IPS-18a (cell line): ENCODE results near the gene GNA14.
A peak's percentile ranks its signal among the peaks of the same experiment; 100 is the strongest.

Experiments used
- H3K27ac ChIP-seq: one replicate; pipeline ENCODE4 v1.5.1; 2013; ENCODE audit warnings: low read length
- H3K27me3 ChIP-seq: one replicate; pipeline ENCODE4 v1.6.1; 2013; ENCODE audit warnings: mild to moderate bottlenecking, low read length; ENCODE audit not compliant: control insufficient read depth, insufficient read depth
- H3K36me3 ChIP-seq: one replicate; pipeline ENCODE4 v1.6.1; 2013; ENCODE audit warnings: low read depth, low read length; ENCODE audit not compliant: control insufficient read depth
- H3K4me1 ChIP-seq: one replicate; pipeline ENCODE4 v1.6.1; 2013; ENCODE audit warnings: low read depth, low read length; ENCODE audit not compliant: control insufficient read depth
- H3K4me3 ChIP-seq: one replicate; pipeline ENCODE4 v1.5.1; 2013; ENCODE audit warnings: low read length
- H3K9ac ChIP-seq: one replicate; pipeline ENCODE4 v1.6.1; 2013; ENCODE audit warnings: mild to moderate bottlenecking, low read length, moderate library complexity
- H3K9me3 ChIP-seq: one replicate; pipeline ENCODE4 v1.6.1; 2013; ENCODE audit warnings: low read depth, low read length; ENCODE audit not compliant: control insufficient read depth

Gene GNA14

GRCh38 chr9:77556396-77556795 is 91.7 kb downstream of the GNA14 start:
- Histone ChIP-seq H3K27ac (no peak overlapping the region), H3K36me3 (no peaks in the 10 kb centered on the region), H3K27me3 (no peaks in the 10 kb centered on the region), H3K4me3 (no peak overlapping the region), H3K4me1 (no peaks in the 10 kb centered on the region), H3K9ac (no peak overlapping the region), H3K9me3 (no peaks in the 10 kb centered on the region)

GRCh38 chr9:77554586-77555105 is 93.5 kb downstream of the GNA14 start:
- Histone ChIP-seq H3K9ac (no peak overlapping the region), H3K4me1 (no peaks in the 10 kb centered on the region), H3K36me3 (no peaks in the 10 kb centered on the region), H3K27me3 (no peaks in the 10 kb centered on the region), H3K4me3 (no peak overlapping the region), H3K9me3 (no peaks in the 10 kb centered on the region), H3K27ac (no peak overlapping the region)

- Histone ChIP-seq H3K9me3 (no peaks in the 10 kb centered on the region), H3K27me3 (no peaks in the 10 kb centered on the region), H3K36me3 (no peaks in the 10 kb centered on the region), H3K4me1 (peaks cover 4% of the 10 kb centered on the region), H3K9ac (no peak overlapping the region), H3K4me3 (no peak overlapping the region), H3K27ac (no peak overlapping the region)
Observed at GRCh38 chr9:77547106-77547730, 100.9 kb downstream of the GNA14 start.

GRCh38 chr9:77546376-77546950 is 101.7 kb downstream of the GNA14 start:
- H3K27ac ChIP-seq: no peak overlapping the region
- H3K9ac ChIP-seq: no peak overlapping the region
- H3K4me3 ChIP-seq: no peak overlapping the region
- no peaks in the 10 kb centered on the region for H3K27me3 ChIP-seq
- peaks cover 4% of the 10 kb centered on the region for H3K4me1 ChIP-seq
- no peaks in the 10 kb centered on the region for H3K36me3 ChIP-seq
- peaks cover 2% of the 10 kb centered on the region for H3K9me3 ChIP-seq

GRCh38 chr9:77544546-77544945 is 103.6 kb downstream of the GNA14 start:
- H3K9ac ChIP-seq: no peak overlapping the region
- H3K9me3 ChIP-seq: peaks cover 9% of the 10 kb centered on the region
- H3K36me3 ChIP-seq: no peaks in the 10 kb centered on the region
- H3K4me1 ChIP-seq: peaks cover 4% of the 10 kb centered on the region
- no peak overlapping the region for H3K4me3 ChIP-seq
- H3K27me3 ChIP-seq: no peaks in the 10 kb centered on the region
- H3K27ac ChIP-seq: no peak overlapping the region

DNA sequence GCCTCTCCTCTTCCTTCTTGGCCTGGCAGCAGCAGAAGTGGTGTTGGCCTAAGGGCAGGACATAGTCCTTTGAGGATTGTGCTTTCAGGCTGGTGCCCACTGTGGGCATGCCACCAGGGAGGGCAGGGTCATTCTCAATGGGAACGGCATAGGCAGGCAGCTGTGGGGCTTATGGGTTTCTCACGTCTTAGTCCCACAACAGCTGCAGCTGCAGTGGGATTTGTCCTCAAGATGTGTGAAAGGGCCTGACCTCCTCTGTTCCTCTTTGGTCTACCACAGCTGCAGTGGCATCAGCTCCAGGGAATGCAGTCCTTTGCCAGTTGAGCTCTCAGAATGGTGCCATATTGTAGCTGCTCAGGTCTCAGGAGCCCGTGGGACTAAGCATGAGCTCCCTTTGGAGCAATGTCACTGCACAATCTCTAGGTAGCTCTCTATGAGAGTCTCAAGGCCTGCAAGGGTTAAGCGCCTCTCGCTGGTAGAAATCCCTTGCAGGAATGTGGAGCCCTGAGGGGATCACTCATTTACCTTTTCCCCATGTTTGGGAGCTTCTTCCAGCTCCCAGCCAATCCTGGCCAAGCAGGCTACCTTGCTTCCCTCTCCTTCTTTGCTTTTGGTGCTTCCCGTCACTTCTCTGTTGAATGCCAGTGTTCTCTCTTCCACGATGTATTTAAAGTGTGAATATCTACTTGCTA is 104.8 kb downstream of the GNA14 start:
- H3K27me3 ChIP-seq: no peaks in the 10 kb centered on the region
- H3K4me3 ChIP-seq: no peak overlapping the region
- H3K27ac ChIP-seq: no peak overlapping the region
- no peaks in the 10 kb centered on the region for H3K36me3 ChIP-seq
- H3K9me3 ChIP-seq: peaks cover 9% of the 10 kb centered on the region
- peaks cover 4% of the 10 kb centered on the region for H3K4me1 ChIP-seq
- H3K9ac ChIP-seq: no peak overlapping the region

- Histone ChIP-seq H3K4me1 (peaks cover 4% of the 10 kb centered on the region), H3K9ac (no peak overlapping the region), H3K4me3 (no peak overlapping the region), H3K36me3 (no peaks in the 10 kb centered on the region), H3K9me3 (peaks cover 9% of the 10 kb centered on the region), H3K27me3 (no peaks in the 10 kb centered on the region), H3K27ac (no peak overlapping the region)
Observed at GRCh38 chr9:77541600-77541999, 106.5 kb downstream of the GNA14 start.

DNA sequence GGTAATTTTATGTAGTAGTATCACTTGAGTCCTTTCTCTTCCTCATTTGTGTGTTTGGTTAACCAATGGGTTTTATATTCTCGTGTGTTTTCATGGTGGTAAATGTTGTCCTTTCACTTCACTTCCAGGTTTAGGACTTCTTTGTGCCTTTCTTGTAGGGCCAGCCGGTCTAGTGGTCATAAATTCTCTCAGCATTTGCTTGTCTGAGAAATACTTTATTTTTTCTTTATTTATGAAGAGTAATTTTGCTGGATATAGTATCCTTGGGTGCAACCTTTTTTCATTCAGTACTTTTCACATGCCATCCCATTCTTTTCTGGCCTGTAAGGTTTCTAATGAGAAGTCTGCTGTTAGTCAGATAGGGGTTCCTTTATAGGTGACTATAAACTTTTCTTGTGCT is 107.1 kb downstream of the GNA14 start:
- peaks cover 9% of the 10 kb centered on the region for H3K9me3 ChIP-seq

GRCh38 chr9:77534376-77535057 is 113.6 kb downstream of the GNA14 start:
- Histone ChIP-seq H3K9ac (no peak overlapping the region), H3K4me3 (no peak overlapping the region), H3K36me3 (no peaks in the 10 kb centered on the region), H3K9me3 (no peaks in the 10 kb centered on the region), H3K27me3 (no peaks in the 10 kb centered on the region), H3K27ac (peak overlapping the region; percentile 73), H3K4me1 (peaks cover 33% of the 10 kb centered on the region)

More for the DNA sequence above, 107.1 kb downstream of the GNA14 start:
- Histone ChIP-seq H3K4me3 (no peak overlapping the region), H3K27me3 (no peaks in the 10 kb centered on the region), H3K36me3 (no peaks in the 10 kb centered on the region), H3K27ac (no peak overlapping the region), H3K4me1 (peaks cover 5% of the 10 kb centered on the region), H3K9ac (no peak overlapping the region)

GRCh38 chr9:77533671-77534070 is 114.5 kb downstream of the GNA14 start:
- Histone ChIP-seq H3K27me3 (no peaks in the 10 kb centered on the region), H3K9ac (no peak overlapping the region), H3K36me3 (no peaks in the 10 kb centered on the region), H3K9me3 (no peaks in the 10 kb centered on the region), H3K4me3 (no peak overlapping the region), H3K27ac (peak overlapping the region; percentile 31), H3K4me1 (peaks cover 33% of the 10 kb centered on the region)

- no peak overlapping the region for H3K9ac ChIP-seq
- H3K9me3 ChIP-seq: no peaks in the 10 kb centered on the region
- H3K27me3 ChIP-seq: no peaks in the 10 kb centered on the region
- H3K4me3 ChIP-seq: no peak overlapping the region
- H3K27ac ChIP-seq: no peak overlapping the region
- peaks cover 33% of the 10 kb centered on the region for H3K4me1 ChIP-seq
- no peaks in the 10 kb centered on the region for H3K36me3 ChIP-seq
Observed at GRCh38 chr9:77532607-77533006, 115.5 kb downstream of the GNA14 start.
